Stimulated activated CD4-positive, alpha-beta T cell treated with anti-CD3 and anti-CD28 coated beads, Interleukin-12 subunit alpha, Interleukin-12 subunit beta, amount 100 ng/mL, for 48 hours (primary cell): ENCODE results near the gene SLC39A8.
"Not testable (repeated sequence)": the region's sequence is repeated elsewhere in the genome, so short reads cannot be mapped to it uniquely, and the experiment has no call there.

ENCODE experiments used
- DNase-seq, 3 donors: peaks; one replicate each; pipeline ENCODE4 v3.0.0-alpha.2; 2020; ENCODE audit warnings: low read depth in 2 of 3, low spot score in 1 of 3

Gene SLC39A8

DNA sequence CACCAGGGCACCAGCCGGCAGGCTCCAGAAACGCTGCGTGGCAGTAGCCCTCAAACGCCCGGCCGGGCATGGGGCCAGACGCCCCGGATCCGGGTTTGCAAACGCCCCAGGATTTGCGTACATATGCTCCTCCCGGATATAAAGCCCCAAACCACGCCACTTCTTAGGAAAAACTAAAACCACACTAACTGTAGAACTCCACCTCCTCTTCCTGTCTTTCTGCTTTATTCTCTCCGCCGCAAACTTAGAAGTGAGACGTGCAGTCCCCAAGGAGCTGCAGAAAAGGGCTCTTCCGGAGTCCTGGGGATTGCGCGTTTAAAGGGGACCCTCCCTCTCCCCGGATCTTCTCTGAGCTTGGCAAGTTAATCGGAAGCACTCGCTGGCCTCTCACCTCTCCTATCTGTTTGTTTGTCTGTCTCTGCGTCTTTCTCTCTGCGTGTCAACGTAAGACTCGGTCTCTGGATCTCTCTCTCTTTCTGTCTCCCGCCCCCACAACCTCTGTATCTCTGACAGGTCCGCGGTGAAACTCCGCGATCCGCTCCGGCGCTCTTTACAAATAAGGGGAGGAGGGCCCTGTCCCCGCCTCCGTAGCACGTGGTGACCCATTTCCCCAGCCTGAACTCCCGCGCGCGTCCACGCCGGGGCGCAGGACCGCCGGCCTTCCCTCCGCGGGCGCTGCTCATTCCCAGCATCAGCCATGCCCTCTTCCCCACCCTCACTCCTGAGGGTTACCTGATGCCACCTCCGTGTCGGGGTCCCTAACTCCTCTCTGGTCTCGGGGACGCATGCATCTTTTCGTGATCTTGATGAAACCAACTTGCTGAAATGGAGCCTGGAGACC lies at the start of gene SLC39A8:
SLC39A8 (minus strand) TSS at position 529 of the 841 bp plus-strand sequence. CDS start 820 bp downstream, outside the sequence.
- DNase-seq: peak; percentile 77 to 87 (median 83)

DNA sequence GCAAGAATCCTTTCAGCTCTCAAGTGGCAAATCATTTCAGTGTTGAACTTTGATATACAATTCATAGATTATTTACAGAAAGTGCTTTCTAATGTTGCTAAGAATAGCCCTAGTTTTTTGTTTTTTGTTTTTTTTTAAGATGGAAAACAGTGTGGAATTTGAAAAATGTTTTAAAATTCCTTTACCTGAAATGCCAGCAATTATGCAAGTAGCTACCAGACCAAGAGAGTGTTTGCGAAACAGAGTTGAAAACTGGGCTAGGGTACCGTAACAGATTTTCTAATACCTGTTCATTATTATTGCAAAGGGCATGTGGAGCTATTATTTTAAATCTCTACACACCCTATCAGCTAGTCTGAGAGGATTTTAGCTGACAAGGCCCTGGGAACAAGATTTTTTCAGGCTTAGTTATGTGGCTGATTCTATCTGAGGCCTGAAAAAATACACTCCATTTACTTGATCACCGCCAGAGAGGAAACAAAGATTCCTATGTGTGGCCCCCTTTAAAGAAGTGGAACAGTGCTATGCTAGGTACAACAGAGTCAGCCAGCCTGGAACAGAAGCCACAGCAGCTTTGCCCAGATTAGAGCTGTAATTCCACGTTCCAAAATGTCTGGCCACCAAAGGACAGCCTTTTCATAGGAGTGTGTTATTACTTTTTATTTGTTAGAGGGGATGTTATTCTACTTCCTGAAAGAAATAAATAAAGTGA lies 46.9 kb upstream of the SLC39A8 start:
- no peak for DNase-seq

DNA sequence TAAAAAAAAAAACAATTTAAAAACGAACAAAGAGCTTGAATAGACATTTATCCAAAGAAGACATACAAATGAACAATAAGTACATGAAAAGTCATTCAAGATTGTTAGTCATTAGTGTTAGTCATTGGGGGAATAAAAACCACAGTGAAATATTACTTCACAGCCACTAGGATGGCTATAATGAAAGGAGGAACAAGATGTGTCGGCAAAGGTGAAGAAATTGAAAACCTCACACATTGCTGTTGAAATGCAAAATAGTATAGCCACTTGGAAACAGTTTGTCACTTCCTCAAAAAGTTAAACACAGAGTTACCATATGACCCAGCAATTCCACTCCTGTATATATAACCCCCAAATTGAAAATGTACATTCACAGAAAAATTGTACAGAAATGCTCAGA lies 45.2 kb upstream of the SLC39A8 start:
- DNase-seq: no peak

DNA sequence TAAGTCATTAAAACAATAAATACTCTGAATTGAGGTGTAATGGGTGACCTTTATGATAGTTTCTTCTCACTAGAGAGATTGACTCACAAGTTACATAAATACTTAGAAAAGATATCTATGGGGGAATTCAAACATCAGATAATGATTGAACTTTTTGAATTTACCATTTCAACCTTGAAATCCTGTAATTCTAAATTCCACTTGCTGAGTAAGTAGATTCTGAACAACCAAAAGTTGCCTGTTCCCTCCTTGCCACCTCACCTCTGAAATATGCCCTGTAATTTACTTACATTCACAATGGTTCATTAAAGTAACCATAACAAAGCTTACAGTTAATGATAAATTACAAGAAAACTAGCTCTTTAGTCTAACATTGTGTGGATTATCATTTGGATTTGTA lies 43.3 kb upstream of the SLC39A8 start:
- no peak for DNase-seq

DNA sequence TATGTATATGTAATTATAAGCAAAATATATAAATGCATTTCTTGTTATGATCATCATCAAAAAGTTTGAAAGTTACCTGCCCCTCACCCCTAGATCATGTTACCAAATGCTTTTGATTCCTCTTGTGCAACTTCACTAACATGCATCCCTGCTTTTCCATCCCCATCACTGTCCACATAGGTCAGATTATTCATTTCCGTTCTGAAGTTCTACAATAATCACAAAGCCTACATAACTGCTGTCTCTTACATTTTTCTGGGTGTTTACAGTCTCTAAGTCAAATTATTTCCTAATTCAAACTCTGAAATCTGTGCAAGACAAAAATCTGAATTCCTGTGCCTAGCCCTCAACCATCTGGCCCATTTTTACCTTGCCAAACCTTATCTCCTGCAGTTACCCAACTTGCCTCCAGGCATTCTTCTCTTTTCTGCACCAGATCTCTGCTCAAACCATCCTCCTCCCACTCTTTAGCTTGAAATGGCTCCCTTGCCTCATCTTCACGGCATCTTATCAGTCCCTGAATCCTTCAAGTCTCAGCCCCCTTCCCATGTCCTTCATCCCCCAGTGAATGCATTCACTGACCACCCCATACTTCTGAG lies 42.4 kb upstream of the SLC39A8 start:
- DNase-seq: no peak

DNA sequence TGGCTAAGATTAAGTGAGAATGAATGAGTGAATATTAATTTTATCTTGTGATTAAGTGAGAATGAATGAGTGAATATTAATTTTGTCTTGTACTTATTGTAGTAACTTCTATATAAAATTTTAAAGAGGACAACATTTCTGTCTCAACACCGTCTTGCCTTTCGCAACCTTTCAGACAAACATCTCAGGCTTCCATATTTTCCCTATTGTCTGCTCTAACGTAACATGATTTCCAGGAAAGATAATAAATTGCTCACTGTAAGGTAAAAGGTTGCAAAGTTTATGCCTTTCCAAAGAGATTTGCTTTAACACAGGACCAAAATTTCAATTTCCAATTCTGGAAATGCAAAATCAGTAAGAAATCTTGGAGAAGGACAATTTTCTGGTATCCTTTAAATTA lies 41.7 kb upstream of the SLC39A8 start:
- DNase-seq: no peak

DNA sequence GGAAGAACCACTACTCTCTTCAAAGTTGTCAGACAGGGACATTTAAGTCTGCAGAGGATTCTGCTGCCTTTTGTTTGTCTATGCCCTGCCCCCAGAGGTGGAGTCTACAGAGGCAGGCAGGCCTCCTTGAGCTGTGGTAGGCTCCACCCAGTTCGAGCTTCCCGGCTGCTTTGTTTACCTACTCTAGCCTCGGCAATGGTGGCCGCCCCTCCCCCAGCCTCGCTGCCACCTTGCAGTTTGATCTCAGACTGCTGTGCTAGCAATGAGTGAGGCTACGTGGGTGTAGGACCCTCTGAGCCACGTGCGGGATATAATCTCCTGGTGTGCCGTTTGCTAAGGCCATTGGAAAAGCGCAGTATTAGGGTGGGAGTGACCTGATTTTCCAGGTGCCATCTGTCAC lies 35.0 kb upstream of the SLC39A8 start:
- not testable (repeated sequence) for DNase-seq

DNA sequence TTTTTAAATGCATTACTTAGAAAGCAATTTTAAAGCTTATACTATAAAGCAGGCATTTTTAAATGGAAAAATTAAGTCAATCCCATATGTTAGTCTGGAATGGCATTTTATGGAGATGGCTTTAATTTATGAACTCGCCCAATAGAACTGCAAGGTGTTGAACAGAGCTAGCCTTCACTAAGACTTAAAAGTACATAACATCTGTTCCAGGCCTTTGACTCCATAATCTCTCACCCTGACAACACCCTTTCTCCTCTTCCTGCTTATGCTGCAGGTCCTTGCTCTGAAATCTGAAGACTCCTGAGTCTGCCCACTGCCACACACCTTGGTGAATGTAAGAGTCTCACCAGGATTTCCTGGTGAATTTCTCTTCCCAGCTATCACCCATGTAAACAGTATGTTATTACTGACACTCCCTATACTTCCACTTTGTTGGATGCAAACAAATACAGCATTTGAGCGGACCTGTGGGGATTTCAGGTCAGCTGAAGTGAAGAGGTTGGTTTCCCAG lies 17.7 kb upstream of the SLC39A8 start:
- DNase-seq: no peak

DNA sequence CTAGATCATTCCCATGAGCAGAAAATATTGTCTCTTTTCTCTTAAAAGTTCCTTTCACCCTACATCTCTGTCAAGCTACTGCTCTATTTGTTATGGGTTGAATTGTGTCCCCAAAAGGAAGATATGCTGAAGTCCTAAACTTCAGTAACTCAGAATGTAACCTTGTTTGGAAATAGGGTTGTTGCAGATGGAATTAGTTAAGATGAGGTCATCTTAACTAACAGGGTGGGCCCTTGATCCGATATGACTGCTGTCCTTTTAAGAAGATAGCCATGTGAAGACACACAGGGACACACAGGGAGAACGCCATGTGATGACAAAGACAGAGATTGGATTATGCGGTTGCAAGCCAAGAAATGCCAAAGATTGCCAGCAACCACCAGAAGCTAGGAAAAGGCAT lies 12.8 kb upstream of the SLC39A8 start:
- DNase-seq: no peak

DNA sequence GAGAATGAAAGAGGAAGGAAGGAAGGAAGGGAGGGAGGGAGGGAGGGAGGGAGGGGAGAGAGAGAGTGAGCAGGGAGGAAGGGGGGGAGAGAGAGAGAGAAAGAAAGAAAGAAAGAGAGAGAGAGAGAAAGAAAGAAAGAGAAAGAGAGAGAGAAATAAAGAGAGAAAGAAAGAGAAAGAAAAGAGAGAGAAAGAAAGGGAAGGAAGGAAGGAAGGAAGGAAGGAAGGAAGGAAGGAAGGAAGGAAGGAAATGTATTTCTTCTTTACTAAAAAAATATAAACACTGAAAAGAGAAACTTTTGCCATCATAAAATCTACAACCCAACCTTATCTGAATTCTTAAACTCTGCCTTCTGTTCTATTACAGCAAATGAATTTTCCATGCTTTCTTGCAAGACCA lies 12.4 kb upstream of the SLC39A8 start:
- DNase-seq: not testable (repeated sequence)

DNA sequence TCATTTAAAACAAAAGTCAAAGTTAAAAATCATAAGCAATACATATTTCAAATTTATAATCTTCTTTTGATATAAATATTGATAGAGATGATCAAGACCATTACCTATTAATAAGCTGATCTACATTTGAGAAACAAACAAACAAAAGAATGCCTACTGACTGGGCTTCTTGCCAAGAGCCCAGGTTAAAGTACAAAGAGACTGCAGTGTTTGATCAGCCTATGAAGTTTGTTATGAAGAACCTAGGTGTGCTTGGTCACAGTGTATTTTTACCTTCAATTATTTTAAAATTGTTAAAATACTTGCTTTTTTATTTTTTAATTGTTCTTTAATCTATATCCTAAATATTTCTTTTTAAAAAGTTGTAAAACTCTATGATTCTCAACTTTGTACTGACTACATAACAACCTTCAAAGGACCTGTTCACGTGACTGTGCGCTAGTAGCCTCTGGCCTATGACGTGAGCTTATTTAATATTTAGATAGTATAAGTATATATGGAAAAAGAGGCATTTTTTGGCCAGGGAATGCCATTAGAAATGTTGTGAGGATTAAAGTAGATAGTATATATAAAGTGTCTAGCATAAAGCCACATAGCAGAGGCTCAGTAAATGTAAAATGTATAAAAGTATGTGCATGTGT lies 11.4 kb upstream of the SLC39A8 start:
- no peak for DNase-seq

DNA sequence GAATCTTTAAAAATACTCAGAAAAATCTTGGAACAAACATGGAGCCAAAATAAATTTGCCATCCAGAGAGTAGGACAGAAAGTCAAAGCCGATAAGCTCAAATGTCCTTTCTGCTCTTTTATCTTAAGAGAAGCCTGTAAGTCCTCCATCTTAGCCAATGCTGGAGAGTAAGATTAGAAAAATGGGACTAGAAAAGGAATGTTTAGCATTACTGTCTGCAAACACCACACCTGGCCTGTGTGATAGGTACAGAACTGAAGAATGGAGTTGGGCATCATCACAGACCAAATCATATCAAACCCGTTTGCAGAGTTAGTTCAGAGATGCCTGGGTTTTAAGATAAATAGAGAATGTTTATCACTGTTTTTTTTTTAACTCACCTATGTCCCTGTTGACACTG lies 10.5 kb upstream of the SLC39A8 start:
- DNase-seq: no peak

DNA sequence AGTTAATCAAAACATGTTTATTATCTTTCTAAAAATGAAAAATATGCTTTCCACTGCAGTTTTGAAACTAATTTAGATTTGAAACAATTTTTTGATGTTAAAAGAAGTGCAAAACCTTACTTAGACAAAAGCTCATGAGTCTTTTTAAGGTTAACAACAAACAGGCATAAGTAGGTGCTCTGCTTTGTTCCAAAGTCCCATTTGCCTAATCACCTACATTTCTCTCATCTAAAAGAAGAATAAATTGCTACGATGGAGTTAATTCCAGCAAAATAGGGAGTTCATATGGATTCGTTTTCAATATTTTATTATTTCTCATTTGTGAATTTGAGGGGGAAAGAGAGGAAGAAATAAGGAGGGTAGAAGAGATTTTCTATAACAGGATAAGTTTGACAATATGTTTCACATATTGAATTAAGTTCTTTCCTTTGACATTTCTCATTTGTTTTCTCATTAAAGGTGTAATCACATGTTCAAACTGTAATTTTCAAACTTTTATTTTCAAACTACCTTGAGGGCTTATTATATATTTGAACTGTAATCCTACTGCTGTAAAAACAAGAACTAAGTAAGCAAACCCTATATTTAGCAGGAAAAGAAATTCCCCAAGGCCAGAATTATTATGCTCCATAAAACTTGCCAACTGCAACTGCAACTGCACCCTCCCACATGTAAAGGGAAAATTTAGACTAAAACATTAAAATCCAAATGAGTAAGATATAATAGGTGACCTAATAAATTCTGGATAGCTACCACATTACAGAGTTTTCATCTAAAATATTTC lies 9.6 kb upstream of the SLC39A8 start:
- no peak for DNase-seq

DNA sequence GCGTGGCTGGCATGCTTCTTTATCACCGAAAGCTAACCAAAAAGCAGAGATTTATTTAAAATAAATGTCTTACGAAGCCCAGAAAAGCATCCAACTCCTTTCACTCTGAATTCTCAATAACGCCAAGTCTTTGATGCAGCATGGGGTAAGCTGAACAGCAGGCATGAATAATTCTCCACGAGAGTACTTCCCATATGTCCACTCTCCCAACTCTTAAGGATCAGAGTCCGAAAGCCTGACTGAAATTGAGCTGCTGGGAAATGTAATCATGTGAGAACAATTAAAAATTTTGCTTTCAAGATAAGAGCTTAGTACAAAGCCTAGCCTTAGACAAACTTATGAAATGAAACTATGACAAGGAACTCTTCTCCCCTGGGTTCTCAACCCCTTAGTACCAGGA lies 7.5 kb upstream of the SLC39A8 start:
- DNase-seq: no peak

DNA sequence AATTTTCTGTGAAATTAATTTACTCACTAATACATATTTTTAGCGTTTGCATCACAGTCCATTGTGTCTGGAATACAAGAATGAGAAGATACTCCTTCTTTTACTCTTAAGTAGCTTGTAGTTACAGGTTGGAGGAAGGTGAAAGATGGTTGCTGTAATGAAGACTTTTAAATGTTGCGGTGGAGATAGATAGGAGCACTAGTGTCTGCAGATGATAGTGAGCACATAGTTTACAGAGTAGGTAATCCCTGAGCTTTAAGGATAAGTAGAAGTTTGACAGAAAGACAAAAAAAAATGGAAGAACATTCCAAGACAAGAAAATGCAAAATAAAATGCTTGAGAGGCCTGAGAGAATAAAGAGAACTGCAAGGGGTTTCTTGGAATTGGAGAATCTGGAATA lies 5.4 kb upstream of the SLC39A8 start:
- no peak for DNase-seq

DNA sequence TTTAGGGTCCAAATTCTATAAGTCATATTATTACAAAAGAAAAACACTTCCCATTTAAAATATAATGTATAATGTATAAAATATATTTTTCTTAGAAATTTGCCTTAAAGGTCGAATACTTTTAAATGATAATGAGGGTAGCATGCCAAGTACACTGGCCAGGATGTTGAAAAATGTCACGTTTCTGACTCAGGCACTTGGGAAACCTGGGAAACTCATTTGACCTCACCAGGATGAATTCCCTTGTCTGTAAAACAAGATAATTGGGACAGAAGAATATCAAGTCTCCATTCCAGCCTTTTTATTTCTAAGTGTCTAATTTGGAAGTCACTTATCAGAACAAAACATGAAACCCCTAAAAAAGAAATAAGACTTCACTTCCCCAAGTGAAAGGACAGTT lies 3.4 kb upstream of the SLC39A8 start:
- DNase-seq: no peak

DNA sequence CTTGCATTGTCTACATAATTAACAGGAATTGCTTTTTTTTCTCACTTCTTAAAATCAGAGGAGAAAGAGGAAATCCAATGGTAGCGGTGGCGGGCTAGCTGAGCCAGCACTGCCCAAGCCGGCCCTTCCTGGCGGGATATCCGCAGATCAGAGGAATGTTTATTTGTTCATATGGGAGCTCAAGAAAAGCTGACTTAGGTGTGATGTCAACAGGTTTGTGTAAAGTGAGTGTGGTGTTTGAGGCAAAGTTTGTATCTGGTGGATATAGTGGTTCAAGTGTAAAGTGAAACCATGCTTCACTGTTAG lies 466 bp upstream of the SLC39A8 start:
- no peak for DNase-seq

DNA sequence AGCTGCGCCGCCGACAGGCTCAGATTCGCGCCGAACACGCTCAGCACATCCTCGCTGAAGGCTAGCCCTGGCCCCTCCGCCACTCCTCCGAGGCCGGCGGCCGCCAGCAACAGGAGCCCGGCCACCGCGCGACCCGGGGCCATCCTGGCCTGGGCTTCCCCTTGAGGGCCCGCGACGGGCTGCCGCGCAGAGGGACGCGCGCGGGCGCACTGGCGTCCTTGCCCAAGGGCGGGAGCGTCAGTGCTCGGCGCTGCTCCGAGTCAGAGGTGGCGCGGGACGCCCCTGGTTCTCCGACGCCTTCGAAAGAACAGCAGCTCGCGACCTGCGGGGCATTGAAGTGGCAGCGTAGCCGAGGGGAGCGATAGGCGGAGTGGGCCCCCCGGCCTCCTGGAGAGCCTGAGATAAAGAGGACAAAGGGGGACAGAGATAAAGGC lies 745 bp downstream of the SLC39A8 start:
- peak; percentile 49 to 61 (median 51) for DNase-seq

DNA sequence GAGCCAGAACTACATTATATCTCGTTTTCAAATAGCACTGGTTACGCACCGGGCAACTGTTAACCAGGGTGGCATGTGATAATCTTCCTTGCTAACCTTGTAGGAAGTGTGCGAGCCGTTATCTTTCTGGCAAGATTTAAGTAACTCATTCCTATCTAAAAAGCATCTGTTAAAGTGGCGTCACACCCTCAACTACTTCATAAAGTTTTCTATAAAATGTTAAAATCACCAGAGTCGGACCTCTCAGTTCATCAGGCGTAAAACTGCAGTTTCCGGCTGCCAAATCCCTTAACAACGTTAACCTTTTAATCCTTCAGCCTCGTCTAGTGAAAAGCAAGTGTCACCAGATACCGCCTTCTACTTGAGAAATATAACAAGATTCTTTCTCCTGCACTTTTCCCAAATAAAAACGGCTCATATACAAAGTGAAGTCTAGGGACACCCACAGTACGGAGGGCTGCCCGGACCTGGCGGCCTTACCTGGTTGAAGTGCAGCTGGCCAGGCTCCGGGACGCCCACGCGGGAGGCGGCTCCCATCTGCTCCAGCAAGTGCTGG lies 1.2 kb downstream of the SLC39A8 start:
- peak in 2 of 3 donors; percentile 60 to 63 for DNase-seq

DNA sequence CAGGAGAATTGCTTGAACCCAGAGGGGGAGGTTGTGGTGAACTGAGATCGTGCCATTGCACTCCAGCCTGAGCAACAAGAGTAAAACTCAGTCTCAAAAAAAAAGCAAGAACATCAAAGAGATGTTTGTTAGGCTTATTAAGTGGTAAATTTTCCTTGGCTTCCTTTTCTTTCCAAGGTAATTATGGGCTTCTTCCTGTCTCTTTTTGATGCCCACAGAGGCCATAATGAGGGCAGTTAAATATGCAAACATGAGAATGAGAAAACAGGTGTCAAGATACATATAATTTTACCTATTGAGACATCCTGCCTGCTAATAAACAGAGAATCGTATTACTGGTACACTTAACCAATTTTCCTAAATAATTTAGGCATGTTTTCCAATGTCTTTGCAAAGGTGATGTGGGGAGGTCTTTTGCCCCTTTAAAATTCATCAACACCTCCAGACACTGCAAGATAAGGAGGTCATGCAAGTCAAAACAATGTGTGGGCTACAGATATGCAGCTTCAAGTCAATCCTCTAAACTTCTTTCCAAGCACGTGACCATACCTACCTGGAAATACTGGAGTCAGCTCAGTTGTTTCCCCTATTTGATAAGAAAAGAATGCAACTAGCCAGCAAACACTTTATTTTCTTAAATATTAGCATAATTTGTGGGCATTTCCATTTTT lies 2.7 kb downstream of the SLC39A8 start:
- no peak for DNase-seq
